Muscle of back (tissue), 13 donors: ENCODE results near the gene HERC3. TPM values are rescaled to one million over a fixed set of nuclear protein-coding genes. Genes with fewer than 3 reads are reported as not detected.

ENCODE experiments used
- DNase-seq, 3 donors: peaks; one replicate each; pipeline versions ENCODE4 v3.0.0 to v3.0.0-alpha.2; 2013
- long read RNA-seq, 9 donors: transcript quantifications; one replicate each; lab custom pipeline, GENCODE V29; 2026
- polyA plus RNA-seq, 10 donors: library from polyadenylated mRNA; unstranded; fragments of 120-200 nt; gene quantifications; one replicate each; pipeline ENCODE4 v1.2.1, GENCODE V29; 2013; ENCODE audit not compliant: insufficient read length in 10 of 10

HERC3 gene
- 10 to 100 TPM; 11.0 to 23.3 (median 17.4) TPM for polyA plus RNA-seq
- long read RNA-seq, donor 1, full-length matches to known transcripts: 1 of 1 reads
- long read RNA-seq, donor 1, partial matches to known transcripts: 0 of 1 reads
- long read RNA-seq, donor 1, other reads (novel, unspliced or antisense): 0 of 1 reads
- long read RNA-seq, donor 2: 0 reads
- long read RNA-seq, donor 3: 0 reads
- long read RNA-seq, donor 4, full-length matches to known transcripts: 1 of 1 reads
- long read RNA-seq, donor 4, partial matches to known transcripts: 0 of 1 reads
- long read RNA-seq, donor 4, other reads (novel, unspliced or antisense): 0 of 1 reads
- long read RNA-seq, donor 5: 0 reads
- long read RNA-seq, donor 6: 0 reads
- long read RNA-seq, donor 7, full-length matches to known transcripts: 1 of 1 reads
- long read RNA-seq, donor 7, partial matches to known transcripts: 0 of 1 reads
- long read RNA-seq, donor 7, other reads (novel, unspliced or antisense): 0 of 1 reads
- long read RNA-seq, donor 8: 0 reads
- long read RNA-seq, donor 9: 0 reads

DNA sequence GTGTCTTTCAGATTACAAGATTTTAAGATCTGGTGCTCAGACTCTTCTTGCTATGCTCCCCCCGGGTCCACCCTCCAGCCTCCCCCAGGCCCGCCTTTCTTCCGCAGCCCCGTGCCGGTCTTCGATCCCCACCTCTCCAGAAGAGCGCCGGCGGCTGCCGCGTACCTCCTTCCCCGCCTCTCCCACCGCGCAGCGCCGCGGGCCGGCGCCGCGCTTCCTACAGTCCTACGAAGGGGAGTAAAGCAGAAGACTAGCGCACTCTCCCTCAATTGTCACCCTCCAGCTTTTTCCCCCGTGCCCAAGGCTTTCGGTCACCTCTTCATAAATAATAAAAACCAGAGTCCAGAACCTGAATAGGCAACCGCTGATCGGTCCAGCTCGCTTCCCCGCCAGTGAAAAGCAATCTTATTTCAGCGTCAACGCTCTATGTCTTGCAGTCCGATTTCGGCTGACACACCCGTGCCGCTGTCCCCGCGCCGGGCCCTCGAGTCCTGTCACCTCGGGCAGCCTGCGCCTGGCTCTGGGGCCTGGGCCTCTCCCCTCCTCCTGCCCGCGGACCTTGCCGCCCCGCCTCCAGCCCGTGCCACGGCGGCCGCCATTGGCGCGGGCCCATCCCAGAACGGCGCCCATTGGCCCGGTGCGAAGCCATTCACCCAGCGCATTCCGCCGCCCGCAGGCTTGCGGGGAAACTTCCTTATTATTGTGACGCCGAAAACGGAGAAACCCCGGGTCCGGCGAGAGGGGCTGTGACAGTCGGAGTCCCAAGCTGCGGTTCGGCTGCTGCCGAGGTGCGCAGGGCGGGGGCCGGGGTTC lies at the start of gene HERC3:
TSS of gene HERC3 (plus strand) at position 694 of the 813 bp plus-strand sequence. CDS start 13,344 bp downstream, outside the sequence.
- DNase-seq: peak; percentile 90 to 98 (median 93)

DNA sequence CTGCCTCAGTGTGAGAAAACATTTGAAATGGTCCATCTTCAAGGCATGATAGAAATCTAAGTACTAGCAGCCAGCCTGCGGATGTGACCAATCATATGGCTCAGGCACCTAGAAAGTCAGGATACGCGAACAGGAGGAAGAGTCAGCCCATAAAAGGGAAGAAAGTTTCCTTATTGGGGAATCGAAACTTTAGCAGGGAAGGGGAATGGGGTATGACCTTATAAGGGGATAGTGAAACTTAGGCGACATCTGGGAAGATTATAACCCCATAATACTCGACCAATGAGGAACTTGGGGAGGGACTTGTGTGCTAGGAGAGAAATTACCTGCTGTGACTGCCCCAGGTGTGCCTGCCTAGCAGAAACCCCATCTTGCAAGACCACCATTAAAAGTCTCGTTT lies 42.5 kb upstream of the HERC3 start:
- no peak for DNase-seq

DNA sequence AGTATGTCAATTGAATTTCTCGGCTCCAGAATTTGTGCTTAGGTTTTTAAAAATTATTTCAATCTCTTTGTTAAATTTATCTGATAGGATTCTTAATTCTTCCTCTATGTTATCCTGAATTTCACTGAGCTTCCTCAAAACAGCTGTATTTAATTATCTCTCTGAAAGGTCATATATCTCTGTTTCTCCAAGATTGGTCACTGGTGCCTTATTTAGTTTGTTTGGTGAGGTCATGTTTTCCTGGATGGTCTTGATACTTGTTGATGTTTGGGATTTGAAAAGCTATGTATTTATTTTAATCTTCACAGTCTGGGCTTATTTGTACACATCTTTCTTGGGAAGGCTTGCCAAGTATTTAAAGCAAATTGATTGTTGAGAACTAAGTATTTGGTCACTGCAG lies 24.7 kb upstream of the HERC3 start:
- DNase-seq: no peak

- DNase-seq: no peak
Observed at GRCh38 chr4:88570001-88570400, 22.3 kb upstream of the HERC3 start.

DNA sequence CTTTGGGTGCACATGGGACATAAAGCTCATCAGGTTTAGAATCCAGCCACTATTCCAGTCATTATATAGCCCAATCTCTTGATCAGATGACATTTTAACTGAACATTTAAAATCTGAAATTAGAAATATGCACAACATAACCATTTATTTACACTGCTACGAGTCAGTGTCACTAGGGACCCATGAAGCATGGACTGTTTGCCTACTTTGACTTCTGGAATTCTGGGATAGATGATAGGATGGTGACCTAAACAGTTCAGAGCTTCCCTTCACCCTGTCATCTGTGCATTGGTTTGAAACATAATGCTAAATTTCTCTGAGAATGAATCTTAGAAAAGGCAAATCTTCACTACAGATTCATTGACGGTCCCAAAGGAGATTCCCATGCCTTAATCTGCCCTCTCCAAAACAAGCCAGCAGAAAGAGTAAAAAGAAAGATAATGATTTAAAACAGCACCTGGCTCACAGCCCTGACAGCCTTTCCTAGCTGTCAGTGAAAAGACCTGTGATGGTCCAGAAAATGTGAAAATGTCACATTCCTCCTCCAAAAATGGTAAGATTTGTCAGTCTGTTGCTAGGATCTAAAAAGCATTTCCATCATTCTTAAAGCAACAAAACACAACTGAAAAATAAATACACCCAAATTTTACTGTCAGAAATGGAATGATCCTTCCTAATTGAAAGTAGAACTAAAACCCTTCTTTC lies 18.9 kb upstream of the HERC3 start:
- peak in 1 of 3 donors; percentile 31 for DNase-seq

GRCh38 chr4:88573995-88574394 lies 18.3 kb upstream of the HERC3 start:
- peak in 1 of 3 donors; percentile 37 for DNase-seq

GRCh38 chr4:88575186-88575585 lies 17.1 kb upstream of the HERC3 start:
- peak; percentile 42 to 53 (median 52) for DNase-seq

DNA sequence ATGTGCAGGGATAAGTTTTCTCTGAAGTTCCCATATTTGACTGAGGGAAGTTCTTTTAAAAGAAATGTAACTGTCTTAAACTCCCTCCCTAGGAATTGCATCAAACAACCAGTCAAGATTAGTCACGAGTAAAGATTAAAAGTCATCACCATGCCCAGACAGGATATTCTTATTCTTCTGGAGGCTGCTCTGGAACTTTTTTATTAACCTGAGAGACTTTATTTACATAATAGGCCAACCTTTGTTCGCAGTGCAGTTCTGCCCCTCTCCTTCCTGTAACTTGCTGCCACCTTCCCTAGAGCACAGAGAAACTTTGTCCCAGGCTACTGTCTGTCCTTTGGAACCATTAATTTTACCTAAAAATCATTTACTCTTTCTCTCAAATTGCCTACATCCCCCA lies 9.8 kb upstream of the HERC3 start:
- DNase-seq: no peak

GRCh38 chr4:88583631-88584470 lies 8.4 kb upstream of the HERC3 start:
- DNase-seq: no peak

DNA sequence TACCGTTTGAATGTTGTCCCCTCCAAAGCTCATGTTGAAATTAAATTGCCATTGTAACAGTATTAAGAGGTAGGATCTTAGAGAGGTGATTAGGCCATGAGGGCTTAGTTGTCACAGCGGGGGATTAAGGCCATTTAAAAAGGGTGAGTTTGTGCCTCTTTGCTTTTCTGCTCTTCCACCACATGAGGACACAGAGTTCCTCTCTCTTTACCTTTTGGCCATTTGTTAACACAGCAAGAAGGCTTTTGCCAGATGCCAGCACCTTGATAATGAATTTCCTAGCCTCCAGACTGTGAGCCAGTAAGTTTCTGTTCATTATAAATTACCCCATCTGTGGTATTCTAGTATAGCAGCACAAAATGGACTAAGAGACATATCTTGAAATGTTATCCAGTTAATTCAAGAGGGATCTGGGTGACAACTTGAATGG lies 7.8 kb upstream of the HERC3 start:
- DNase-seq: no peak

GRCh38 chr4:88585917-88586316 lies 6.4 kb upstream of the HERC3 start:
- no peak for DNase-seq

- no peak for DNase-seq
Observed at GRCh38 chr4:88587306-88587705, 5.0 kb upstream of the HERC3 start.

DNA sequence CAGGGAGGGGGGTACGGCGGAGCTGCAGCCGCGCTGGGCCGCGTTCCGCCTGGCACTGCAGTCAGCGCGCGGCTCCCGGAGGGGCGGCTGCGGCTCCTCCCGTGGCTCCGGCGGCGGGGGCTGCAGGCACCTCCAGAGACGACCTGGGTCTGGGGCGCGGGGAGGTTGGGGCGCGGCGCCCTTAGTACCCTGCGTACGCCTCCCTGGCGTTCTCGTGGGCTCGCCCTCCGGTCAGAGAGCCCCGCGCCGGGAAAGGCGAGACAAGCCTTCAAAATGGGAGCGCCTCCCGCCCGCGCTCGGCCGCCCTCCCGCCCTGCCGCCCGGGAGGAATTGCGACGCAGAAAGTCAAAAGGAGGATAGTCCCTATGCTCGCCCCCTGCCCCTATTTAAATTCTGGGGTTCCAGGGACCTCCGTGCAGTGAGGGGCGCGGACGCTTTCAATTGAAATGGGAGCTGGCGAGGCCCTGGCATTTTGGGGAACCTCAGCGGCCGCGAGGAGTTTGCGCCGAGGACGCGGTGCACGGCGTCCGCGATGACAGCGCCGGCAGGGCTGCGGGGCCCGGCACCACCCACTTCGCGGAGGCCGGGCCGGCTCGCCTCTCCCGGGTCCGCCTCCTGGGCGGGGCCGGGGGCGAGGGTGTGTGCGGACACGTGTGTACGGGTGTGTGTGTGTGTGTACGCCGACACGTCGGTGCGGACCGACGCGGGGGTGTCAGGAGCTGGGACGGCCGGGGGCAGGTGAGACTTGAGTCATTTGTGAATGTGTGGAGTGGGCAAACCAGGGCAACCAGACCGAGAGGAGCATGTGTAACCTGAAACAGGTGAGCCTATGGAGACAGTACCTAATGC lies 544 bp downstream of the HERC3 start:
- peak; percentile 62 to 88 (median 77) for DNase-seq

GRCh38 chr4:88597970-88598660 lies 5.8 kb downstream of the HERC3 start:
- no peak for DNase-seq

- no peak for DNase-seq
Observed at GRCh38 chr4:88599298-88599697, 7.0 kb downstream of the HERC3 start.

- no peak for DNase-seq
Observed at GRCh38 chr4:88599714-88600113, 7.4 kb downstream of the HERC3 start.

DNA sequence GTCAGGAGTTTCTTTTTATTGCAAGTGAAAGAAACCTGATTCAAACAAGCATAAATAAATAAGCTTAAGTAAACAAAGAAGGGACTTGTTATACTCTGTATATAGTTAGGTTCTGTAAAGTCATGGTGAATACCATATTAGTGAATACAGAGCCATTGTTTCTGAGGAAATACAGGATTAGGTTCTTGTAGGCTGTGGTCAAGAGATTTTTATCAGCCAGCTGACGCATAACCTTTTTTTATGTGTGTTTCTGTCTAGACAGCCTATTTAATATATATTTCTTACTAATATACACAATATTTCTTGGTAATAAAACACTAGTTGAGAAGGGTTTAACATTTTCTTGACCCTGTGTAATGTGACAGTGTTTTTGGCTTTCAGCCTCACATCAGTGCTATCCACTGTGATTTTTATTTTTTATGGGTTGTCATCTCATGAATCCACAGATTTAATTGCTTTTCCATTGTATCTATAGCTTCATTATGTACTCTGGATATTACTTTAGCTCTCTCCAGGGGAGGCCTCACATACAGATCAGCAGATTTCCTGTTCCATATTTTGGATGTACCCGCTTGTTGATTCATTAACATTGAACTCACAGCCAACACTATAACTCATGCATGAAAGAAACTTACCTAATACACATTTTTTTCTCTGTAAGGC lies 8.0 kb downstream of the HERC3 start:
- DNase-seq: peak in 2 of 3 donors; percentile 5 to 47

GRCh38 chr4:88604978-88605678 lies 12.8 kb downstream of the HERC3 start:
- DNase-seq: no peak
